Gastroesophageal sphincter (tissue), 2 donors: ENCODE measurements around the gene DOCK6.
"Not testable (repeated sequence)": the region's sequence is repeated elsewhere in the genome, so short reads cannot be mapped to it uniquely, and the experiment has no call there.

ENCODE experiments used
- EP300 ChIP-seq: sonication (generic); formaldehyde crosslinking; IDR thresholded peaks from one replicate; pipeline ENCODE4 v1.6.1; 2017; ENCODE audit warnings: antibody characterized with exemption, mild to moderate bottlenecking
- POLR2AphosphoS5 ChIP-seq: sonication (generic); formaldehyde crosslinking; IDR thresholded peaks from one replicate; pipeline ENCODE4 v1.6.1; 2017; ENCODE audit warnings: antibody characterized with exemption

DNA sequence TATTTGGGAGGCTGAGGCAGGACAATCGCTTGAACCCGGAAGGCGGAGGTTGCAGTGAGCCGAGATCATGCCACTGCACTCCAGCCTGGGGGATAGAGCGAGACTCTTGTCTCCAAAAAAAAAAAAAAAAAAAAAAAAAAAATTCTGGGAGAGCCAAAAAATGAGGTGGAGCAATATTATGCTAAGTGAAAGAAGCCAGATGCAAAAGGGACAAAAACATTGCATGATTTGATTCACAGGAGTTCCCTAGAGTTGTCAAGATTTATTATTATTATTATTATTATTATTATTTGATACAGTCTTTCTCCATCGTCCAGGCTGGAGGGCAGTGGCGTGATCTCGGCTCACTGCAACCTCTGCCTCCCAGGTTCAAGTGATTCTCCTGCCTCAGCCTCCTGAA lies 81.3 kb downstream of the DOCK6 start:
- TF ChIP-seq POLR2AphosphoS5, EP300: not testable (repeated sequence)
